HepG2 (cell line): Measurements from ENCODE around the gene PLK5. TPM values are rescaled to one million over a fixed set of nuclear protein-coding genes. Genes with fewer than 3 reads are reported as not detected.

ENCODE experiments used
- GFI1 ChIP-seq: sonication (generic); formaldehyde crosslinking; IDR thresholded peaks from 2 replicates; pipeline ENCODE4 v1.5.0; 2020; ENCODE audit warnings: missing genetic modification reagents, mild to moderate bottlenecking, borderline replicate concordance
- PHF8 ChIP-seq: sonication (generic); formaldehyde crosslinking; IDR thresholded peaks from 2 replicates; pipeline ENCODE4 v1.5.0; 2020; ENCODE audit warnings: missing genetic modification reagents
- POLR2A ChIP-seq, 2 experiments: IDR thresholded peaks; 2 replicates each; pipeline ENCODE4 v1.6.1; 2011; ENCODE audit warnings: low read depth in 2 of 2, low read length in 2 of 2, mild to moderate bottlenecking in 1 of 2, moderate library complexity in 1 of 2; ENCODE audit not compliant: insufficient read depth in 1 of 2
- PRMT3 ChIP-seq: sonication (generic); formaldehyde crosslinking; IDR thresholded peaks from 2 replicates; pipeline ENCODE4 v1.8.1; 2022; ENCODE audit warnings: low read depth, mild to moderate bottlenecking, moderate library complexity, missing genetic modification reagents, borderline replicate concordance
- SRSF1 ChIP-seq: fragments of 200-400 bp; formaldehyde crosslinking; optimal IDR thresholded peaks from 2 replicates; pipeline ENCODE3; 2017; ENCODE audit warnings: mild to moderate bottlenecking, low read depth, low read length, moderate library complexity
- ZMAT3 ChIP-seq: sonication (generic); formaldehyde crosslinking; conservative IDR thresholded peaks from 2 replicates; pipeline ENCODE4 v1.7.0; 2021; ENCODE audit warnings: missing genetic modification reagents
- ZNF230 ChIP-seq: sonication (generic); formaldehyde crosslinking; IDR thresholded peaks from 2 replicates; pipeline ENCODE4 v1.4.0; 2020; ENCODE audit warnings: mild to moderate bottlenecking, missing genetic modification reagents
- ZNF713 ChIP-seq: sonication (generic); formaldehyde crosslinking; IDR thresholded peaks from 2 replicates; pipeline ENCODE4 v1.4.0; 2020; ENCODE audit warnings: mild to moderate bottlenecking, missing genetic modification reagents
- polyA plus RNA-seq, 8 experiments: library from polyadenylated mRNA; depleted of rRNA in 3 of 8; stranded (reverse) in 7 of 8; unstranded in 1 of 8; fragments of >200 nt; fragmentation: Illumina TruSeq in 4 of 8; extraction: Trizol in 4 of 8; gene quantifications; 2 replicates each; pipeline versions ENCODE4 v1.2.1 to v1.2.3, GENCODE V29; 2011 to 2016; ENCODE audit warnings: low read depth in 4 of 8, missing spikeins in 1 of 8, mixed read lengths in 1 of 8; ENCODE audit not compliant: insufficient read depth in 1 of 8
- total RNA-seq, 5 experiments: library from RNA; depleted of rRNA; stranded (reverse); fragments of >200 nt; fragmentation: Illumina TruSeq; extraction: Trizol; gene quantifications; 2 replicates each; pipeline ENCODE4 v1.2.3, GENCODE V29; 2016; ENCODE audit warnings: low read depth in 1 of 5
- TF ChIP-seq, protein P1 (sequence below): sonication (generic); formaldehyde crosslinking; IDR thresholded peaks from 2 replicates; pipeline ENCODE4 v1.4.0; 2020; ENCODE audit warnings: missing genetic modification reagents, borderline replicate concordance
- TF ChIP-seq, protein P2 (sequence below): sonication (generic); formaldehyde crosslinking; IDR thresholded peaks from 2 replicates; pipeline ENCODE4 v1.4.0; 2020; ENCODE audit warnings: missing genetic modification reagents, borderline replicate concordance

The PLK5 gene
- total and polyA plus RNA-seq, 2 of the 13 experiments (the other 11 are each of a cell fraction or from before 2014, with no cell fraction given), result not detected

DNA sequence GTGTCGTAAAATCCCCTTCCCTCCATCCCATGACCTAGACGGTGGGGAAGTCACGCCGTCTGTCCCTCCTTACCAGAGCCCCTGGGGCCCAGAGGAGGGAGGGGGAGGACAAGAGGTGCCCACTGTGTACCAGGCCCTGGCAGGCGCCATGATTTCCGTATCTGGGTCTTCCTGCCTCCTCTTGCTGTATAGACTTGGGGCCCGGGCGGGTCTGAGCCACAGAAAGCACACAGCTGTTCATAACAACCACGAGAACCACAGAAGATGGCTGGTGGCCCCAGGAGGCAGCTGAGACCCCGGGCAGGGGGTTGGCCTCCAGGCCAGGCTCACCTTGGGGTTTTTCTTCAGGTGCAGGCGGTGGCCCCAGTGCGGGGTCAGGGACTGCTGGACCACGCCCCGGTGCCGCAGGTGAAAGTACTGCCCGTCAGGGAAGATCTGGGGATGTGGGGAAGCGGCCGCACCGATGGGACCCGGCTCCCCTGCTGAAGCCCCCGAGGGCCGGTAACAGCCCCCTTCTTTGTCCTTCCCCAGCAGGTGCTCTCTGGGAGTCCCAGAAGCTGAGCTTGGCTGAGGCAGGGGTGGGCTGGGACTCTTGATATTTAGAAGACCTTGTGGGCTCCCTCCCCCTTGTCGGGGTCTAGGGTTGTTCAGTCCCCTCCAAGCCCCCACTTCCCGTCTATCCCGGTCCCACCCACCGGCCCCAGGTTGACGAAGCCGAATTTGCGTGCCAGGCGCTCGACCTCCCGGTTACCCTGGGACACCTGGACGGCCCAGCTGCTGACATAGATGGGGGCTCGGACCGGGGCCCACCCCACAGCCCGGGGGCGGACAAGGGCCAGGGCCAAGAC is 34.2 kb upstream of the PLK5 start (continued):
- TF ChIP-seq ZNF713 (CRISPR knock-in tag) (0 out of 2 replicates have a peak, but pooled peaks have one; percentile 64), SRSF1 (peak; percentile 14), ZMAT3 (CRISPR knock-in tag) (0 out of 2 replicates have a peak, but pooled peaks have one; percentile 82), GFI1 (CRISPR knock-in tag) (0 out of 2 replicates have a peak, but pooled peaks have one; percentile 66), ZNF230 (CRISPR knock-in tag) (peak; percentile 58; the same call in 1 of the 2 replicates), PRMT3 (0 out of 2 replicates have a peak, but pooled peaks have one; percentile 36), PHF8 (peak; percentile 85), POLR2A (IDR thresholded peaks at IDR 0.05; ENCODE audit: insufficient read depth in 1 of 2, low read depth in 2 of 2, low read length in 2 of 2) (peak in 1 of 2 experiments; percentile 57; a peak in 1 of 4 replicates)
- TF ChIP-seq, protein P1, sequence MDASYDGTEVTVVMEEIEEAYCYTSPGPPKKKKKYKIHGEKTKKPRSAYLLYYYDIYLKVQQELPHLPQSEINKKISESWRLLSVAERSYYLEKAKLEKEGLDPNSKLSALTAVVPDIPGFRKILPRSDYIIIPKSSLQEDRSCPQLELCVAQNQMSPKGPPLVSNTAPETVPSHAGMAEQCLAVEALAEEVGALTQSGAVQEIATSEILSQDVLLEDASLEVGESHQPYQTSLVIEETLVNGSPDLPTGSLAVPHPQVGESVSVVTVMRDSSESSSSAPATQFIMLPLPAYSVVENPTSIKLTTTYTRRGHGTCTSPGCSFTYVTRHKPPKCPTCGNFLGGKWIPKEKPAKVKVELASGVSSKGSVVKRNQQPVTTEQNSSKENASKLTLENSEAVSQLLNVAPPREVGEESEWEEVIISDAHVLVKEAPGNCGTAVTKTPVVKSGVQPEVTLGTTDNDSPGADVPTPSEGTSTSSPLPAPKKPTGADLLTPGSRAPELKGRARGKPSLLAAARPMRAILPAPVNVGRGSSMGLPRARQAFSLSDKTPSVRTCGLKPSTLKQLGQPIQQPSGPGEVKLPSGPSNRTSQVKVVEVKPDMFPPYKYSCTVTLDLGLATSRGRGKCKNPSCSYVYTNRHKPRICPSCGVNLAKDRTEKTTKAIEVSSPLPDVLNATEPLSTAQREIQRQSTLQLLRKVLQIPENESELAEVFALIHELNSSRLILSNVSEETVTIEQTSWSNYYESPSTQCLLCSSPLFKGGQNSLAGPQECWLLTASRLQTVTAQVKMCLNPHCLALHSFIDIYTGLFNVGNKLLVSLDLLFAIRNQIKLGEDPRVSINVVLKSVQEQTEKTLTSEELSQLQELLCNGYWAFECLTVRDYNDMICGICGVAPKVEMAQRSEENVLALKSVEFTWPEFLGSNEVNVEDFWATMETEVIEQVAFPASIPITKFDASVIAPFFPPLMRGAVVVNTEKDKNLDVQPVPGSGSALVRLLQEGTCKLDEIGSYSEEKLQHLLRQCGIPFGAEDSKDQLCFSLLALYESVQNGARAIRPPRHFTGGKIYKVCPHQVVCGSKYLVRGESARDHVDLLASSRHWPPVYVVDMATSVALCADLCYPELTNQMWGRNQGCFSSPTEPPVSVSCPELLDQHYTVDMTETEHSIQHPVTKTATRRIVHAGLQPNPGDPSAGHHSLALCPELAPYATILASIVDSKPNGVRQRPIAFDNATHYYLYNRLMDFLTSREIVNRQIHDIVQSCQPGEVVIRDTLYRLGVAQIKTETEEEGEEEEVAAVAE (CRISPR knock-in tag), result 0 out of 2 replicates have a peak, but pooled peaks have one; percentile 18
- TF ChIP-seq, protein P2, sequence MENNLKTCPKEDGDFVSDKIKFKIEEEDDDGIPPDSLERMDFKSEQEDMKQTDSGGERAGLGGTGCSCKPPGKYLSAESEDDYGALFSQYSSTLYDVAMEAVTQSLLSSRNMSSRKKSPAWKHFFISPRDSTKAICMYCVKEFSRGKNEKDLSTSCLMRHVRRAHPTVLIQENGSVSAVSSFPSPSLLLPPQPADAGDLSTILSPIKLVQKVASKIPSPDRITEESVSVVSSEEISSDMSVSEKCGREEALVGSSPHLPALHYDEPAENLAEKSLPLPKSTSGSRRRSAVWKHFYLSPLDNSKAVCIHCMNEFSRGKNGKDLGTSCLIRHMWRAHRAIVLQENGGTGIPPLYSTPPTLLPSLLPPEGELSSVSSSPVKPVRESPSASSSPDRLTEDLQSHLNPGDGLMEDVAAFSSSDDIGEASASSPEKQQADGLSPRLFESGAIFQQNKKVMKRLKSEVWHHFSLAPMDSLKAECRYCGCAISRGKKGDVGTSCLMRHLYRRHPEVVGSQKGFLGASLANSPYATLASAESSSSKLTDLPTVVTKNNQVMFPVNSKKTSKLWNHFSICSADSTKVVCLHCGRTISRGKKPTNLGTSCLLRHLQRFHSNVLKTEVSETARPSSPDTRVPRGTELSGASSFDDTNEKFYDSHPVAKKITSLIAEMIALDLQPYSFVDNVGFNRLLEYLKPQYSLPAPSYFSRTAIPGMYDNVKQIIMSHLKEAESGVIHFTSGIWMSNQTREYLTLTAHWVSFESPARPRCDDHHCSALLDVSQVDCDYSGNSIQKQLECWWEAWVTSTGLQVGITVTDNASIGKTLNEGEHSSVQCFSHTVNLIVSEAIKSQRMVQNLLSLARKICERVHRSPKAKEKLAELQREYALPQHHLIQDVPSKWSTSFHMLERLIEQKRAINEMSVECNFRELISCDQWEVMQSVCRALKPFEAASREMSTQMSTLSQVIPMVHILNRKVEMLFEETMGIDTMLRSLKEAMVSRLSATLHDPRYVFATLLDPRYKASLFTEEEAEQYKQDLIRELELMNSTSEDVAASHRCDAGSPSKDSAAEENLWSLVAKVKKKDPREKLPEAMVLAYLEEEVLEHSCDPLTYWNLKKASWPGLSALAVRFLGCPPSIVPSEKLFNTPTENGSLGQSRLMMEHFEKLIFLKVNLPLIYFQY (CRISPR knock-in tag), result no peak
